ENCODE results near the gene TSR3.

Gene TSR3

DNA sequence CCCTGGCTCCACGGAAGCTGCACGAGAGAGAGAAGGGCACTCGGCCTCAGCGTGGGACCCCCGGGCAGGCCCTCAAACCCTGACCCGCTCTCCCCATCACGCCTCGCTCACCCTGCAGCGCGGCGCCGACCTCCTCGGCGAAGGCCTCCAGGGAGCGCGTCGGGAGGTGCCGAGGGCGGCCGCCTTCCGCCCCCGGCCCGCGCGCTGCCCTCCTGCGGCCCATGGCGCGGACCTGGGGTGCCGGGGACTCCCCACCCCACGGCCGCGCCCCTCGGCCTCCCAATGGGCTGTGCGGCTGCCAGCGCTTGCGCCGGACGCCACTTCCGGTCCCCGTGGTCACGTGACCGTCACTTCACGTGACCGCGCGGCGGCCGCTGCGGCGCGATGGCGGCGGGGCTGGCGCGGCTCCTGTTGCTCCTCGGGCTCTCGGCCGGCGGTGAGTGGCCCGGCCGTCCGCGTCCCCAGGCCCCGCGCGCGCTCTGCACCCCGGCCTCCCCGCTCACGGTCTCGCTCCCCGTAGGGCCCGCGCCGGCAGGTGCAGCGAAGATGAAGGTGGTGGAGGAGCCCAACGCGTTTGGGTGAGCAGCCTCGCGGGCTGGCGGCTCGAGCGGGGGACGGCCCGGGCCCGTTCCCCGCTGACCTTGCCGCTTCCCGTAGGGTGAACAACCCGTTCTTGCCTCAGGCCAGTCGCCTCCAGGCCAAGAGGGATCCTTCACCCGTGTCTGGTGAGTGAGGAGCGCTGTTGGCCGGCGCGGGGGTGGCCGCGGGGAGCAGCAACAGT is at the start of gene TSR3, which contains the start of gene GNPTG:
Gene TSR3, minus strand, starts transcription at position 297 of the 781 bp plus-strand sequence. Its CDS starts 74 bp downstream, at position 223.
Gene GNPTG, plus strand, starts transcription at position 350 of the 781 bp plus-strand sequence. Its CDS starts 35 bp downstream, at position 385.
- peak; percentile 91 for DNase-seq

DNA sequence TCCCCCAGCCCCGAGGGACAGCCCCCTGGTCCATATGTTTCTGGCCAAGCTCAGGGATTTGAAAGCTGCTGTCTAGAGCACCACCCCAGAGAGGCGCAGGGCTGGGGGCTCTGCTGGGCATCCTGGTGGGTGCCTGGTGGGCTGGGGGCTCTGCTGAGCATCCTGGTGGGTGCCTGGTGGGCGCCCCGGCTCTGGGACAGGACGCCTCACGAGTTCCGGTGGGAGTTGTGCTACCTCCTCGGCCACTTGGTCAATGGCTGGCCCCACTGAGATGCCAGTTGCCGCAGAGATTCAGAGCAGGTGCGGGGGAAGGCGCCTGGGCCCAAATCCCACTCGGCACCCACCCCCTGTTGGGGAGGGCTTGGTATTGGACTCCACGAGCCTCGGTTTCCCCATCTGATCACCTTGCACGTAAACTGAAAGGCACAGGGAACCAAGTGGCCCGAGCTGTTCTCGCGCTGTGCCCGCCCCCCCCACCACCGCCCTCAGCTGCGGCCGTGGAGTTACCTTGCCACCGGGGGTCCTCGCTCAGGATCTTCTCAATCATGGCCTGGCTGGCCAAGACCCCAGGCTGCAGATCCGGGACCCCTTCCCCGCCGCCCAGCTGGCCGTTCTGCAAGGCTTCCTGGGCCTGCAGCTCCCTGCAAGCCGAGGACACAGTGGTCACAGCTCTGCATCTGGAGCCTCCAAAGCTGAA is 49.5 kb upstream of the TSR3 start:
- no peak for DNase-seq

DNA sequence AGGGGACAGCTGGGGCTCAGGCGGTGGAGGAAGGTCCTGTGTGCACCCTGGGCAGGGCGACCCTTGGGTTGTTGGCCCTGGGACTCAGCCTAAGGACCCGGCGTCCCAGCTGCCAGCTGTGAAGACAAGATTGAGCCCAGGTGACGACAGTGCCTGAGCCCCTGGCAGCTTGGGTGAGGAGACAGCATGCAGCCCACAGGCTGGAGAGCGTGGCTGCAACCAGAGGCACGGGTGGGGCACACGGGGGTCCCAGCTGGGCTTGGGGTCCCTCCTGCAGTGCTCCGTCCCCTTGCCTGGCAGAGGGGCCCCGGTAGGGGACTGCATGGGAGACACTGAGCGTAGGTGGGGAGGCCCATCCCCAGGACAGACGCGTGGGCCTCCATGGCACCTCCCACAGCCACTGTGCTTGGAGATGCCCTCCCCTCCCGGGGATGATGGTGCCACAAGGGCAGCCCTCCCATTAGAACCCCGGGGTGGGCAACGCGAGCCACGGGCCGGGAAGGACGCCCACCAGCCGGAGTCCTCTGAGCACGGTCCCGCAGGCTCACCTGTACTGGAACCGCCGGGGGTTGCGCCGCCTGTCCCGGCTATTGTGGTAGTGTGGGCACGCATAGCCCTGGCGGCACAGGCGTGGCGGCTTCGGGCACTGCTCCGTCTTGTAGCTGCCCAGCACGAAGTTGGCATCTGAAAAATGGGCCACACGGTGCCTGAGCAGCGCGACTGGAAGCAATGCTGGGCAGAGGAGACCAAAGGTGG is 47.3 kb upstream of the TSR3 start:
- DNase-seq: no peak

DNA sequence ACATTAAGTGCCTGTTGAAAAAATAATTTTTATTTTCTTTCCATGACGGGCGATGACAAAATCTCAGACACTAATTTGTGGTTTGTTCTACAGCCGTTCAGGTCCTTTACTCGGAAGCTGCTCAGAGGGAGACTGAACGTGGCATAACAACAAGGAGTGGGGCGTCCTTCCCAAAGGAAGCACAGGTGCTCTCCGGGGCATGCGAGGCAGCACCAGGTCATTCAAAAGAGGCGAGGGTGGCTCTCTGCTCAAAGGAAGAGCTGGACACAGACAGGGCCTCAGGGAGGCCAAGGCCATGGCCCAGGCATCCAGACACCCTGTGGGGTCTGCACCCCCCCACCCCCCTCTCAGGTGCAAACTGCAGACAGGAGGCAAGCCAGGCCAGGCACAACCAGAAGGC is 46.7 kb upstream of the TSR3 start:
- no peak for DNase-seq

DNA sequence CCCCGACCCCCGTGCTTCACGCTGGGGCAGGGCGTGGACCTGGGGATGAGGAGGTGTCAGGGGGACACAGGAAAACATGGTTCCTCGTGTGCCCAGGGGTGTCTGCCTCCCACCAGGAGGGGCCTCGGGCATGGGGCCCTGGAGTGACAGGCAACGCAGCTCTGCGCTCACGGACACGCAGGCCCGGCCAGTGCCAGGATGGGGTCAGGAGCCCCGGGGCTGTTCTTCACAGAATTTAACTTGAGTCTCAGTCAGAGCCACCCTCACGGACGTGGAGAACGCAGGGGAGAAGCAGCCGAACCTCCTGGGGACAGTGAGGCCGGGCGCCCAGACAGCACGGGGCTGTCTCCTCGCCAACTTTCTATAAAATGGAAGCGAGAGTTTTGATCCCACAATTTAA is 46.1 kb upstream of the TSR3 start:
- DNase-seq: no peak

DNA sequence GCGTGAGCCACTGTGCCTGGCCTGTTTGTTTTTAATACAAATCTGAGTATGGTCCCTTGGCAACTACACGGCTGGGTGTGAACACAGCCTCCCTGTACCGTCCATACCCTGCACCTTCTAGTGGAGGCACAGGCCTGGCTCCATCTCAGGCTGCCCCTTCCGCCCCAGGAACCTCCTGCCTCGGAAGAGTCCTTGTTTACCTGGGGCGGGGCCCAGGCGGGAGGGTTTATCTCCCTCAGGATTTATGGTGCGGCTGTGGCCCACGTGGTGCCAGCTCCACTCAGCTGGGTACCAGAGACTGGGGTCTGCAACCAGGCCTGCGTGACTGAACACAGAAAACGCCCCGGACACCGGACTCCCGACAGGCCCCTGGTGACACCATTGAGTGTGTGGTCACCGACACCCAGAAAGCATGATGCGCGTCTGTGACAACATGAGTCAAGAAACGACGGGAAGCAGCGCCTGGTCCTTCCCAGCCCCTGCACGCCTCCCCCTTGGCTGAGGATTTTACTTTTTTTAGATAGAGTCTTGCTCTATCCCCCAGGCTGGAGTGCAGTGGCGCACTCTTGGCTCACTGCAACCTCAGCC is 43.9 kb upstream of the TSR3 start:
- DNase-seq: no peak

DNA sequence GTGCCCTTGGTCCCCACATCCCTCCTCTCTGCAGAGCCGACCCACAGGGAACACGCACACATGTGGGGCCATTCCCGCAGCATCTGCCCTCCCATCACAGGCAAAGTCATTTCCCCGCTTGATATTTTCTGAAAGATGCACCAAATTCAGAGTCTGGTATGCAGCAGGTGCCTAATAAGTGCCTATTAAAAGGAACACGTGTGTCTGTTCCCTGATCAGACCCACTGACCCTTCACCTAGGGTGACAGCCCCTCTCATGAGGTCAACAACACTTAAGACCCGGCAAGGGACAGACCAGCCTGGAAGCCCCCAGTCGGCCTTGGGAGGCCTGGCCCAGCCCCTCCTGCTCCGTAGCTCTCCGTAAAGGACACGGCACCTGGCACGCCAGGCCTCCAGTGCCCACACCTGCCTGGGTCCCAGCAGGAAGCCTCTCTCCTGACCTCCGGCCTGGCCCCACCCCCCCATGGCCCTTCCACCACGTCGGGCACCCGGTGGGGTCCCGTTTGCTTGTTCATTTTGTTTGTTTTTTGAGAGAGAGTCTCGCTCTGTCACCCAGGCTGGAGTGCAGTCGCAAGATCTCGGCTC is 42.8 kb upstream of the TSR3 start:
- no peak for DNase-seq

DNA sequence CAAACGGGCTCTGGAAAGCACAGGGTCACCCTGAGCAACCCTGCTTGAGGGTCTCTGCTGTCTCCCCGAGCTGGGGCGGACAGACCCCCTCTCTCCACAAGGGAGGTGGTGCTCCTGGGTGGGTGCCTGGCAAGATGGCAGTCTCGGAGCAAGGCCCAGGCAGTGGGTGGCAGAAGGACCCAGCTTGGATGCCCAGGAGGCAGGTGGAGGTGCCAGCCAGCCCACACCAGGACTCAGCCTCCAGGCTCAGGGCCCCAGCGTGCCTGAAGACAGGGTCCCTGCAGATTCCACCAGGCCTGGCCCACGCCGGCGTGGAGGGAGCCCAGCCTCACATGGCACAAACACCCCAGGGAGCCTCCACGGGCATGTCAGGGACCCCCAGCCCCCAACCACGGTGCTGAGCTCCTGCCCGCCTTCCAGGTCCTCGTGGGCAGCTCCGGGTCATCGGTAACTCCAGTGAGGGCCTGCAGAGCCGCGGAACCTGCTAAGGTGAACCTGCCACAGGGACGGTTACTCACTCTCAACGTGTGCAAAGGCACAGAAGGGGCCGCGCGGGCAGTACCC is 42.0 kb upstream of the TSR3 start:
- DNase-seq: no peak

DNA sequence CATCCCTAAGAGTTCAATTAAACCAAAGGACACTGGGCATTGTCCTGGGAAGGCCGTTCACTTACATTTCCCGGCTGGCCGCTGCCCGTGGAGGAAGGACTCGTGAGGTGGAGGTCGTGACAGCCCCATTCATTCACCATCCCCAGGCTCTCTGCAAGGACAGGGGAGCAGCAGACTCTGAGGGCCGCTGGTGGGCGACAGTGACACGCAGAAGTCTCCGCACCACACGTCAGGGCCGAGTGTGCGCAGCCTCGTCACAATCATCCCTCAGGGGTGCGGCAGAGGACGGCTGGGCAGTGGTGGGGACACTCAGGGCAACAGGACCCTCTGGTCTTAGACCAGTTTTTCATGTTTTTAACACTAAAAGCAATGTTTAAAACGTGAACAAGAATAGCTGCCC is 41.1 kb upstream of the TSR3 start:
- DNase-seq: no peak

DNA sequence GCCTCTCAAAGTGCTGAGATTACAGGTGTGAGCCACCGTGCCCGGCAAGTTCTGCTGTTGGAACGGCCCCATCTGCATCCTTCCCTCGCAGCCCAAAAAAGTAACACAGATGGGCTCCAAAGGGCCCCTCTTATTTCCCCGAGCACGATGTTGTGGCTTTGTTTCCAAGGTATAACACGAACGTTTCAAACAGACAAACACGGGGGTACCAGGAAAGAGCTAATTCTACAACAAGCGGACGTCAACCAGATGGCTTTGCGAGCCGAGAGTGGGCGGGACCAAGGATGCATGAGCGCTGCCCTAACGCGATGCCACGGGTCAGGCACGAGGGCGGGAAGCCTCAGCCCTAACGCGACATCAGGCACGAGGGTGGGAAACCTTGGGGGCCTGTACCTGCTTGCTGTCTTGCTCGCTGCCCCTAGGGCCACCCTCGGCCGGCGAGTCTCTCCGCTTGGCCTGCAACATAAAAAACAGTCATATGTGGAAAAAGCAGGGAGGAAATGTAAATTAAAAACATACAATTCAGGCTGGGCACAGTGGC is 38.6 kb upstream of the TSR3 start:
- DNase-seq: no peak

DNA sequence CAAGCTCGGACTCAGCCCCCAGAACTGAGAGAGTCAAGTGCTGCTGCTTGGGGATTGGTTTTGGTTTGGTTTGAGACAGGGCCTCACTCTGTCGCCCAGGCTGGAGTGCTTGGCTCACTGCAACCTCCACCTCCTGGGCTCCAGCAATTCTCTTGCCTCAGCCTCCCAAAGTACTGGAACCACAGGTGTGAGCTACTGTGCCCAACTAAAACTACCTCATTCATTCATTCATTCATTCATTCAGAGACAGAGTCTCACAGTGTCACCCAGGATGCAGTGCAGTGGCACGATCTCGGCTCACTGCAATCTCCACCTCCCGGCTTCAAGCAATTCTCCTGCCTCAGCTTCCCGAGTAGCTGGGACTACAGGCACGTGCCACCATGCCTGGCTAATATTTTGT is 38.1 kb upstream of the TSR3 start:
- no peak for DNase-seq

DNA sequence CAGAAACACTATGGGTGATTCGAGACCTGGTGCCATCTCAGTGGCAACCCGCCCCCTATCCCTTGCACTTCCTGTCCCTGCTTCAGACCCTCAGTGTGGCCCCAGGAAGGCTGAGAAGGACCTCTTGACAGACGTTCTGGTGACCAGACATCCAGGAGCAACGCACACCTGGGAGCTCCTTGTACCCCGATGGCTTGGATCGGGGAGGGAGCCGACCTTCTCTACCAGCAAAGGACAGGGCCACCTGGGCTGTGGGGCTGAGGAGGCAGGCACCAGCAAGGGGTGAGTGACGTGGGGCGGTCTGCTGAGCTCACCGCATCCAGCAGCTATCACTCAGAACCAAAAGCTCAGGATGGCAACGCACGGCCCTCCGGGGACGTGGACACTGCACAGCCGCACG is 35.7 kb upstream of the TSR3 start:
- DNase-seq: no peak

DNA sequence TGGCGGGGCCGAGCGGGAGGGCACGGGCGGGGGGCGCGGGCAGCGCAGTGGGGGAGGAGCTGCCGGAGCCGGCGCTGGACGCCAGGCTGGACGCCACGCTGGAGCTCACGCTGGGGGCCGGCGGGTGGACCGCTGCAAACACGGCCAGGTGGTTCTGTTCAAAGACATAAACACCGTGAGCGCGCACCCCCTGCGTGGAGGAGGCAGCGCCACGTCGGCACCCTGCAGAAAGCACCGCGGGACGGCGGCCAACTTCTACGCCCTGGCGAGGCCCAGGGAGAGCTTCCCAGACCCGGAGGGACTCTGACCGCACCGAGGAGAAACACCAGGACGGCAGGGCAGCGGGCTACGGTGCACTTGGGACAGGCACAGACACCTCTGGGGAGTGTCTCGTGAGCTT is 33.6 kb upstream of the TSR3 start:
- DNase-seq: no peak

DNA sequence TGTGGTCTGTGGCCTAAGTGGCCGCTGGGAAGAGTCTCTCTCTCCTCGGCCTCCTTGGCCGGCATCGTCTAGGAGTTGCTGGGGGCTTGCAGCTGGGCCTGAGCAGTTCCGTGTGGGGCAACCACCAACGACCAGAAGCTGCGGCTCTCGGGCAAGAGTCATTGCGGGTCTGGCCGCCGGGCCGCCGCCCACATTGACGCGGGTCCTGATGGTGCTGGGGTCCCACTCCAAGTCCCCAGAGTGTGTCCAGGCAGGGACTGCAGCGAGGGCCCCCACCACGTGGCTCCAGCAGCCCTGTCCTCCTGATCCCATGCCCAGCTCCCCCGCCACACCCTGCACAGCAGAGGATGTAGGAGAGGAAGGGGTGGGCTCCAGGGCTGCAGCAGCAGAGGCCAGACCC is 31.9 kb upstream of the TSR3 start:
- no peak for DNase-seq

DNA sequence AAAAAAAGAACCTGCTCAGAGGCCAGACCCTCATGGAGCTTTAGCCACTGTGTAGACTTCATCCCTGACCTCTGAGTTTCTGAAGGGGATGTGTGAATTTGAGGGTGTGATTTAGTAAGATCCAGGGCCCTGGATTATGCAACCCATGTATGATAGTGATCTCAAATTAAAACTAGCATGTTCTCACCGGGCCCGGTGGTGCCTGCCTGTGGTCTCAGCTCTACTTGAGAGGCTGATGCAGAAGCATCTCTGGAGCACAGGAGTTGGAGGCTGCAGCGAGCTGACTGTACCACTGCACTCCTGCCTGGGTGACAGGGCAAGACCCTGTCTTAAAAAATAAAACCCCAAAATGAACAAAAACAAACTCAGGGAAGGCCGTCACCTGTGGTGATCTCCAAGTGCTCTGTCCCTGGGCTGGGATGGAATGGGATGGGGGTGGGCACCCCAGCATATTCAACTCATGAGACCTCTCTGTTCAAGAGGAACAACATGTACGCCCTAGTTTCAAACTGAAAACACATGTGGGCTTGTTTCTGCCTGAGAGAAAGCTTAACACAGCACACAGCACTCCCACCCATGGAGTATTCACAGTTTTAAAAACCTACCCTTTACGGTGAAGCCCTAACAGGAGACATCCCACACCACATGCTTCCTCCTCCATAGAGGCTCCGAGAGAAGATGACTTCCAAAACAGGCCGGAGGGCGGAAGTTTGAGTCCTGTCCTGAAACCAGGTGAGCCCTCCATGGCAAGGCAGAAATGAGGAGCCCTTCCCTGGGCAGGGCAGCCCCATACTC is 30.1 kb upstream of the TSR3 start:
- no peak for DNase-seq

DNA sequence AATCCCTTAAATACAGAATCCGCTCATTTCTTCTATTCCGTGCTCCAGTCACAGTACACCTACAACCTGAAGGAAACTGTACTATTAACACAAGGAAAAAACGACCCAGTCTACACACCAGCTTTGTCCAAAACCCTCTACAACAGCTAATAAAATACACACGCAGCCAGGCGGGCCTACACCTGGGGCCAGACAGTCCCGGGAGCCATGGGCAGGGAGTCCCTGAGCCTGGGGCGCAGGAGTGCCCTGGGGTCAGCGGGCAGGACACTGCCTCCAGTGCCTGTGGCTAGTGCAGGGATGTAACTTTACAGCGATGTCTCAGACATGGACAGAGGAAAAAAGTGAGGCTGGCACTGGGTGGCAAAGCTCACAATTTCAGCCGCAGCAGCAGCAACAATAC is 28.5 kb upstream of the TSR3 start:
- no peak for DNase-seq

DNA sequence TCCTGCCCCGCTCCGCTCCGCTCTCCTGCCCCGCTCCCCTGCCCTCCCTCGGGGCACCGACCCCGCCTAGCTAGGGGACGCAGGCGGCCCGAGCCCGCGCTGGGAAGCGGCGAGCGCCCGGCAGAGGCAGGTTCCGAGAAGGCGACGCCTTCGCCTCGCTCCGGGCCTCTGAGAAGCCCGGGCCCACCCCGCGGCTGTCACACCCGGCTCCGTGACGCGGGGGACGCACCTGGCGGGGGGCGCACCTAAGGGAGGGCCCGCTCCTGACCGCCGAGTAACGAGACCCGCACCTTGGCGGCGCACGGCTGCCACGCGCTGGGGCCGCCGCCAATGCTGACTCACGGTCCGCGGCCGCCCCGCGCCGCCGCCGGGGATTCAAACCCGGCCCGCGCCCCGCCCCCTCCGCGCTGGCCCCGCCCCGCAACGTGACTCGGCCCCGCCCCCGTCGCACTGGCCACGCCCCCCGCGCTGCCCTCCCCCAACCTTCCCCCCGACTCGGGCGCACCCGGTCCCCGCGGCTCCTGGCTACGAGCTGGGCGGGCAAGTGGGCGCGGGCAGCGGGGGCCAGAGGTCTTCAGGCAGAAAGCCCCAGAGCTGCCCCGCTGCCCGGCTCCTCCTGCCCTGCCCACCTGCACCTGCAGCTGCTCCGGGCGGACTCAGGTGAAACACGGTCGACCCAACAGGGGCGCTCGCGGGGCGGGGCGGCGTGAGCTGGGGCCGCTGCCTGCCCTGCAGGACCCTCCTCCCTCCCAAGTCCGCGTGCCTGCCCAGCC is 27.8 kb upstream of the TSR3 start:
- DNase-seq: peak; percentile 81

DNA sequence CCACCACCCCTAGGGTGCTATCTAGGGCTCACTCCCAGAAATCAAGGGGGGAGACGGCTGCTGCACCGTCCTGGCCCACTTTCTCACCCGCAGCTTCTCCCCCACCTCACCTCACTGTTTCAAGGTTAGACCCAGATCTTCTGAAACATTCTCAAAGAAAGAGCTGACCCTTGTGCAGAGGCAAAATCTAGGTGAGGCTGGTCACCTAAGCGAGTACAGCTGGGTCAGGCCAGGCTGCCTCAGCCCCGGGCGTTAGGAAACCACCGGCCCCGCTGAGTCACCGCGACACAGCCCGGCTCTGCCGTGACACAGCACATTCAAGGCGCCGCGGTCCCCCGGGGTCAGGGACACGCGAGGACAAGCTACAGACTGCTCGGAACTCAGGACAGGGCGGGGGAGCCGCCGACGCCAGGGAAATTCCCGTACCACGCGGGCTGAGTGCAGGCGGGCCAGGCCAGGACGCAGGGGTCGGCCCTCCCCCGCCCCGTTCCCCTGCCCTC is 27.2 kb upstream of the TSR3 start:
- DNase-seq: peak; percentile 56

DNA sequence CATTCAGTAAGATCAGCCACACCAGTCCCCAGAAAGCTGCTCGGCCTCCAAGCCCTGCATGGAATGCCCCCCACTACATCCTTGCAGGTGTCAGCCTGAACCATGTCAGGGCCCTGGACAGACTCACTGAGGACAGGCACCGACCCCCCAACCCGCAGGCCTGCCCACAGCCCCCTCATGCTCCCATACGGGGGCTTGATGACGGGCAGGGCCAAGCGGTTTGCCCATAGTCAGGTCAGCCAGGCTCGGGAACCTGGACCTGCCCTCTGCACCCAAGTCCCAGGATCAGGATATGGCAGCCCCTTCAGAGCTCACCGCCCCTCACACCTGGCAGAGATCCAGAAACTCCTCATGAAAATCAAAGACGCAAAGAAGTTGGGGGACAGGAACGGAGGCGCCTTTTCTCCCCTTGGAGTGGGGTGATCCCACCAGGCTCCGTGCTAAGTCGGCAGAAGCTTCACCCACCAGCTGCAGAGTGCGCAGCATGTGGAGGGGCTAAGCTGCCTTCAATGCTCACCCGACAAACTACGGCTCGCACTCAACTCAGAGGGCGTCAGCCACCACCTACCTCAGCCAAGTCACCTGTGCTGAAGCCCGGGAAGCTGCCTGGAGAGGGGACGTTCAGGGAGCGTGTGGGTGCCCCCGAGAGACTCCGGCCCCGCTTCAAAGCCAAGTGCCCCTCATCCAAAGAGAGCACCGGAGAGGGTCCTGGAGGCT is 26.6 kb upstream of the TSR3 start:
- no peak for DNase-seq

All from NCI-H146 (cell line).